Measurements from ENCODE around the gene F13A1.

Gene F13A1

DNA sequence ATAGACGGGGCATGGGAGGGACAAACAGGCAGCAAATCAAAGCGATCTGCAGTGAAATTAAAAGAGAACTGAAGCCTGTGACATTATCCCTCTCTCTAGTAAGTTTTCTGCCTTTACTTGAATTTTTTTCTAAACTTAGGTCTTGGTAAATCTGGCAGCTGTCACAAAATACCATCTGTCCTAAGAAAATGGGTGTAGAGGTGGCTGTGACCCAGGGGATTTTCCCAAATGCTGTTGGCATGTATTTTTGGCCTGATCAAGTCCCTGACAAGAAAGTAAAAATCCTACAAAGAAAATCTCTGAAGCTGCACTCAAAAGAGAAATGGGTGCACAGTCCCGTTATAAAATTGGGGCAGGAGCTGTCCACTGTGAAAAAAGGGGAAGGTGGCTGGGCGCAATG, 30.2 kb upstream of the F13A1 start:
- no peaks in the 10 kb centered on the region for H3K27me3 ChIP-seq (ENCODE audit: low read length)
- H2AFZ ChIP-seq (ENCODE audit: low read depth, low read length, severe bottlenecking): no peak overlapping the region
- H3K9me2 ChIP-seq (replicated peaks; ENCODE audit: insufficient read depth, low read length): no peaks in the 10 kb centered on the region
- no peaks in the 10 kb centered on the region for H3K79me2 ChIP-seq (ENCODE audit: insufficient read depth, low read length)
- no peaks in the 10 kb centered on the region for H3F3A ChIP-seq (ENCODE audit: insufficient read depth)
- H3K9ac ChIP-seq (ENCODE audit: low read length): no peak overlapping the region
- TF ChIP-seq, protein P1, sequence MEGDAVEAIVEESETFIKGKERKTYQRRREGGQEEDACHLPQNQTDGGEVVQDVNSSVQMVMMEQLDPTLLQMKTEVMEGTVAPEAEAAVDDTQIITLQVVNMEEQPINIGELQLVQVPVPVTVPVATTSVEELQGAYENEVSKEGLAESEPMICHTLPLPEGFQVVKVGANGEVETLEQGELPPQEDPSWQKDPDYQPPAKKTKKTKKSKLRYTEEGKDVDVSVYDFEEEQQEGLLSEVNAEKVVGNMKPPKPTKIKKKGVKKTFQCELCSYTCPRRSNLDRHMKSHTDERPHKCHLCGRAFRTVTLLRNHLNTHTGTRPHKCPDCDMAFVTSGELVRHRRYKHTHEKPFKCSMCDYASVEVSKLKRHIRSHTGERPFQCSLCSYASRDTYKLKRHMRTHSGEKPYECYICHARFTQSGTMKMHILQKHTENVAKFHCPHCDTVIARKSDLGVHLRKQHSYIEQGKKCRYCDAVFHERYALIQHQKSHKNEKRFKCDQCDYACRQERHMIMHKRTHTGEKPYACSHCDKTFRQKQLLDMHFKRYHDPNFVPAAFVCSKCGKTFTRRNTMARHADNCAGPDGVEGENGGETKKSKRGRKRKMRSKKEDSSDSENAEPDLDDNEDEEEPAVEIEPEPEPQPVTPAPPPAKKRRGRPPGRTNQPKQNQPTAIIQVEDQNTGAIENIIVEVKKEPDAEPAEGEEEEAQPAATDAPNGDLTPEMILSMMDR (IDR thresholded peaks at IDR 0.05; ENCODE audit: insufficient read depth, low read length, poor library complexity, severe bottlenecking): no peak
- H3K9me3 ChIP-seq (ENCODE audit: insufficient read depth, low read length): no peaks in the 10 kb centered on the region
- H3K36me3 ChIP-seq (ENCODE audit: low read length): no peaks in the 10 kb centered on the region
- no peaks in the 10 kb centered on the region for H4K20me1 ChIP-seq (ENCODE audit: low read depth, low read length)
- H3K4me2 ChIP-seq (ENCODE audit: low read depth, low read length, poor library complexity, severe bottlenecking): no peak overlapping the region
- no peak overlapping the region for H3K27ac ChIP-seq (ENCODE audit: low read depth, low read length)
- H3K4me3 ChIP-seq (ENCODE audit: insufficient read depth, low read length, poor library complexity, severe bottlenecking): no peak overlapping the region

DNA sequence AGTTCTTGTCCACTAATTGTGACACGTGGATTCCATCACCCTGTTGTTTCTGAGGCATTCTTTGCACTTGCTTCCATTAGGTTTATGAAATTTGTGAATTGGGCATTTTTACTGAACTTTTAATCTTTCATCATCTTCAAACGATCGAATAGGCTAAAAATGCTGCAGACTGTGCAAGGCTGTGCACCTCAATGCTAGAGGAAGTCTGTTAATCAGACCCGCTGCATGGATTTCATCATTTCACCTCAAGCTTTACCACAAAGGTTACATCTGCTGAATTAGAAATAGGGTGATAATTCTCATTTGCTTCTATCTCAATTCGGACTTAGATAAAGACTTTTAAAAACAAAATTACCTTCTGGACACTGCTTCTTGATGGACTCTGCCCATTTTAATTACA, 27.8 kb upstream of the F13A1 start:
- H3K4me3 ChIP-seq (ENCODE audit: insufficient read depth, low read length, poor library complexity, severe bottlenecking): no peak overlapping the region
- H3K9me3 ChIP-seq (ENCODE audit: insufficient read depth, low read length): no peaks in the 10 kb centered on the region
- no peaks in the 10 kb centered on the region for H3K9me2 ChIP-seq (replicated peaks; ENCODE audit: insufficient read depth, low read length)
- no peak overlapping the region for H3K27ac ChIP-seq (ENCODE audit: low read depth, low read length)
- no peaks in the 10 kb centered on the region for H3K36me3 ChIP-seq (ENCODE audit: low read length)
- no peaks in the 10 kb centered on the region for H3K27me3 ChIP-seq (ENCODE audit: low read length)
- H3K4me2 ChIP-seq (ENCODE audit: low read depth, low read length, poor library complexity, severe bottlenecking): no peak overlapping the region
- H3F3A ChIP-seq (ENCODE audit: insufficient read depth): no peaks in the 10 kb centered on the region
- no peak overlapping the region for H2AFZ ChIP-seq (ENCODE audit: low read depth, low read length, severe bottlenecking)
- H3K79me2 ChIP-seq (ENCODE audit: insufficient read depth, low read length): no peaks in the 10 kb centered on the region
- H4K20me1 ChIP-seq (ENCODE audit: low read depth, low read length): no peaks in the 10 kb centered on the region
- H3K9ac ChIP-seq (ENCODE audit: low read length): no peak overlapping the region
- no peak for TF ChIP-seq EZH2phosphoT487 (conservative IDR thresholded peaks at IDR 0.05; ENCODE audit: low read length)

DNA sequence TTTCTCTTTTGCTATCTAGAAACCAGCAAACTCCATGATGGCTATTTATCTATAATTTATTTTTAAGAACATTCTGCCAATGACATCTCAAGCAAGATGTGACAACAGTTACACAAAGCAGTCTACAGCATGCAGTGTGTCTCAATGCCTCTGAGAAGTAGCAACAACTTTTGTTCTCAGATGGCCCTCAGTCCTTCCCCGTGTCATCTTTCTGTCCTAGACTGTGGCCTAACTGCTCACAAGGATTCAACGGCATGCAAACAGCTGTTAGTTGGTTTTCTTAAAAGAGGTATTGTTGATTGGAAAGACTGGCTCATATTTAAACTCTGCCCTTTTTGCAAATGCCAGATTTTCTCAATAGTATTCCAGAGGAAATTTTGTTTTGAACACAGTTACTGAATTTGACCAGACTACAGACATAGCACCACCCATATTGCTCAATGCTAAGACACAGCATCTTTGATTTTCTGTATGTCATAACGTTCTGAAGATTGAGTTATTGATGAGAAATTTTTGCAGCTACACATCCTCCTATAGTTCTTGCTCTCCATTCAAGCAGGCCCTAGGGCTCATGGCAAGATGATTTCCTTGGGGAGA, 26.1 kb upstream of the F13A1 start:
- Histone ChIP-seq H3K27ac (ENCODE audit: low read depth, low read length) (no peak overlapping the region), H3K9ac (ENCODE audit: low read length) (no peak overlapping the region), H3K4me2 (ENCODE audit: low read depth, low read length, poor library complexity, severe bottlenecking) (no peak overlapping the region), H2AFZ (ENCODE audit: low read depth, low read length, severe bottlenecking) (no peak overlapping the region), H3K9me2 (replicated peaks; ENCODE audit: insufficient read depth, low read length) (no peaks in the 10 kb centered on the region), H3K36me3 (ENCODE audit: low read length) (no peaks in the 10 kb centered on the region), H4K20me1 (ENCODE audit: low read depth, low read length) (no peaks in the 10 kb centered on the region), H3K4me3 (ENCODE audit: insufficient read depth, low read length, poor library complexity, severe bottlenecking) (no peak overlapping the region), H3K27me3 (ENCODE audit: low read length) (no peaks in the 10 kb centered on the region), H3F3A (ENCODE audit: insufficient read depth) (no peaks in the 10 kb centered on the region), H3K79me2 (ENCODE audit: insufficient read depth, low read length) (no peaks in the 10 kb centered on the region), H3K9me3 (ENCODE audit: insufficient read depth, low read length) (no peaks in the 10 kb centered on the region)
- TF ChIP-seq, protein P1 (IDR thresholded peaks at IDR 0.05; ENCODE audit: insufficient read depth, low read length, poor library complexity, severe bottlenecking): no peak
- no peak for TF ChIP-seq EZH2phosphoT487 (conservative IDR thresholded peaks at IDR 0.05; ENCODE audit: low read length)

DNA sequence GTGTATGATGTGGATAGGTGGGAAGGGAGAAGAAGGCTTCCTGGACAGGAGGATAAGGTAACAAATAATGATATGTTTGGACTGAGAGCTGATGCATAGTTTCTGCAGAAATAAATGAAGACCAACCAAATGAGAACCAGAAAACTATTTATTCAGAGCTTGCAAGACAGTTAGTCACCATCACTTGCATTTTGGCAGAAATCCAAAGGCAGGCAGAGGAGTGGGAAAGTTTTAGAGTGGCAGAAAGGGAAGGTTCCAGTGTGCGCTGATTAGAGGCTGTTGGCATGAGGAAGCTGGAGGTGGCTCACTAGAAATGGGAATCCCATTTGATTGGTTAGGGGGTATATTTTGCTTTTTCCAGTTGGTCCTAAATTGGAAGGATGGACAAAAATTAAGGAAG, 13.0 kb upstream of the F13A1 start:
- no peak for TF ChIP-seq EZH2phosphoT487 (conservative IDR thresholded peaks at IDR 0.05; ENCODE audit: low read length)
- TF ChIP-seq, protein P1 (IDR thresholded peaks at IDR 0.05; ENCODE audit: insufficient read depth, low read length, poor library complexity, severe bottlenecking): no peak
- Histone ChIP-seq H3K4me3 (ENCODE audit: insufficient read depth, low read length, poor library complexity, severe bottlenecking) (no peak overlapping the region), H4K20me1 (ENCODE audit: low read depth, low read length) (no peaks in the 10 kb centered on the region), H3K79me2 (ENCODE audit: insufficient read depth, low read length) (no peaks in the 10 kb centered on the region), H3K9me2 (replicated peaks; ENCODE audit: insufficient read depth, low read length) (no peaks in the 10 kb centered on the region), H2AFZ (ENCODE audit: low read depth, low read length, severe bottlenecking) (no peak overlapping the region), H3K9ac (ENCODE audit: low read length) (no peak overlapping the region), H3K36me3 (ENCODE audit: low read length) (no peaks in the 10 kb centered on the region), H3K9me3 (ENCODE audit: insufficient read depth, low read length) (no peaks in the 10 kb centered on the region), H3K27ac (ENCODE audit: low read depth, low read length) (peak overlapping the region; percentile 89), H3K27me3 (ENCODE audit: low read length) (no peaks in the 10 kb centered on the region), H3K4me2 (ENCODE audit: low read depth, low read length, poor library complexity, severe bottlenecking) (no peak overlapping the region), H3F3A (ENCODE audit: insufficient read depth) (peaks cover 31% of the 10 kb centered on the region)
